Activated CD4-positive, alpha-beta memory T cell treated with anti-CD3 and anti-CD28 coated beads for 36 hours (primary cell): ENCODE data around the gene RAB25. TPM values are rescaled to one million over a fixed set of nuclear protein-coding genes. Genes with fewer than 3 reads are reported as not detected.
A peak's percentile ranks its signal among the peaks of the same experiment; 100 is the strongest.

Source experiments
- CTCF ChIA-PET: fragments of 350-600 bp; sonication (Branson Sonifier 250); formaldehyde crosslinking; loops from one replicate; lab custom pipeline; 2021; ENCODE audit warnings: antibody characterized with exemption, inconsistent platforms; lab: Charles Lee
- POLR2A ChIA-PET: fragments of 350-600 bp; sonication (Branson Sonifier 250); formaldehyde crosslinking; loops from one replicate; lab custom pipeline; 2021; ENCODE audit warnings: antibody characterized with exemption; lab: Charles Lee
- DNase-seq: peaks from one replicate; pipeline ENCODE4 v3.0.0-alpha.2; 2020
- H3K27ac Mint-ChIP-seq: one replicate; pipeline ENCODE4 v1.8.0; 2021; ENCODE audit warnings: mixed read lengths
- H3K27me3 Mint-ChIP-seq: one replicate; pipeline ENCODE4 v1.8.0; 2021; ENCODE audit warnings: mixed read lengths
- H3K36me3 Mint-ChIP-seq: one replicate; pipeline ENCODE4 v1.8.0; 2021; ENCODE audit warnings: mixed read lengths
- H3K4me1 Mint-ChIP-seq: one replicate; pipeline ENCODE4 v1.8.0; 2021; ENCODE audit warnings: low read depth, mixed read lengths
- H3K4me3 Mint-ChIP-seq: one replicate; pipeline ENCODE4 v1.8.0; 2021; ENCODE audit warnings: mild to moderate bottlenecking, mixed read lengths
- H3K9me3 Mint-ChIP-seq: one replicate; pipeline ENCODE4 v1.8.0; 2021; ENCODE audit warnings: mixed read lengths
- intact Hi-C: fragments of 100-400 bp; cut with micrococcal nuclease; formaldehyde crosslinking; loops from one replicate; pipeline ENCODE4 v1.15.1; 2023
- total RNA-seq, 2 experiments: library from RNA; stranded (reverse); gene quantifications; one replicate each; pipeline ENCODE4 v1.2.3, GENCODE V29; 2021

Gene RAB25
- under 1 TPM; 0.52 to 0.56 TPM for total RNA-seq

DNA sequence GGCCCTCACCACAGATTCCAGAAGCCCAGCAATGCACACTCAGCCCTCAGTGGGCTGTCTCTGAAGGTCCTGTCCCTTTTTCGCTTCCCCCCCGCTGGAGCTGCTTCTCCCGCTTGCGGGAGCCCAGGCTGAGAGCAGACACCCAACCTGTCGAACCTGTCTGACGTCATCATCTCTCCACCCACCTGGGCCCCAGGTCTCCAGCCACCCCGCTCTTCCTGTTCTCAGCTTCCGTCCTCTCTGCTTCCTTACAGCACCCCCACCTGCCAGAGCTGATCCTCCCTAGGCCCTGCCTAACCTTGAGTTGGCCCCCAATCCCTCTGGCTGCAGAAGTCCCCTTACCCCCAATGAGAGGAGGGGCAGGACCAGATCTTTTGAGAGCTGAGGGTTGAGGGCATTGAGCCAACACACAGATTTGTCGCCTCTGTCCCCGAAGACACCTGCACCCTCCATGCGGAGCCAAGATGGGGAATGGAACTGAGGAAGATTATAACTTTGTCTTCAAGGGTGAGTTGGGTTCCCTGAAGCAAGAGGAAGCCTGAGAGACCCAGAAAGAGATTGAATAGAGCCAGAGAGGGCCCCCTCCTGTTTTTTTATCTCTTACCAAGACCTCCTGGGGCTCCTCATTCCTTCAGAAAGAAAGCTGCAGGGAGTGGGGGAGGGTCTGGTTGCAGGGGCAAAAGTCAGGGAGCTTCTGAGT, at the start of gene RAB25:
Gene RAB25 (plus strand): TSS at position 224 of the 700 bp plus-strand sequence. CDS start 241 bp downstream, at position 465.
- Mint-ChIP-seq H3K27ac (no peak within 1 kb of the TSS), H3K4me3 (no peak within 1 kb of the TSS), H3K27me3 (no peaks in the 10 kb centered on the region), H3K4me1 (peaks cover 20% of the 10 kb centered on the region), H3K9me3 (no peaks in the 10 kb centered on the region), H3K36me3 (peaks cover 3% of the 10 kb centered on the region)
- intact Hi-C loops: no loop called here
- no peak for DNase-seq
- POLR2A ChIA-PET: no interaction called here
- CTCF ChIA-PET: interaction anchor here (0.8 kb wide), 1 partner anchor 94 kb away, joined by 3 read pairs; no protein-coding TSS in a partner anchor

DNA sequence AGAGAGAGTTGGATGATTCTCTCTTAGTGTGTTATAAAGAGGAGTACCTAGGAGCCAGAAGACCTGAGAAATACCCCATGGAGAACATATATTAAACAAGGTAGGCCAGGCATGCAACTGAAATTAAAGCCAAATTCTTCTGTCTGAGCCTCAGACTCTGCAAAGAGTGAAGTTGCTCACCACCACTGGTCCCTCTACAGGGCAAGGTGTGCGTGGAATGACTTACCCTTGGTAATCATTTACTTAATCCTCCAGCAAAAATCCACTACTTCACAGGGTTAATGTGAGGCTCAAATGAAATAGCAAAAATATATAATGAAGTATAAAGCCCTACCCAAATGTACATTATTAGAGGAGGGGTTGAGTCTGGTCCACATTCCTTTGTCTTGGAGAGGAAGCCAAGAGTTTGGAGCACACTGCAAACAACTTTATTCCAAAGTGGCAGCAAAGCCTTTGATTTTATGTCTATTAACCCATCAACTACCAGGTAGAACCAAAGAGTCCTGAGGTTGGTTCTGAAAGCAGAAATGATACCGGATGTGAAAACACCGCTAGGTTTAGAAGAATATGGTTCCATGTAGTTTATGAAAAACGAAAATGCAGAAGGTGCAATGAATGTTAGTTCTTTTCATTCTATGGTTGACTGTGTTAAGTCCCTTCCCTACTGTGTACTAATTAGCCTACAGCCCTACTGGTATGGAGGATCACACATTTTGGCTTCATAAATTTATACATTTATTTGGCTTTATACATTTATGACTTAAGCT, 48.7 kb upstream of the RAB25 start:
- Mint-ChIP-seq H3K9me3 (no peaks in the 10 kb centered on the region), H3K36me3 (peaks cover 46% of the 10 kb centered on the region), H3K4me3 (no peak overlapping the region), H3K4me1 (peaks cover 4% of the 10 kb centered on the region), H3K27me3 (no peaks in the 10 kb centered on the region), H3K27ac (peak overlapping the region; percentile 53)
- DNase-seq: no peak
- CTCF ChIA-PET: no interaction called here
- intact Hi-C loops: no loop called here
- POLR2A ChIA-PET: no interaction called here

DNA sequence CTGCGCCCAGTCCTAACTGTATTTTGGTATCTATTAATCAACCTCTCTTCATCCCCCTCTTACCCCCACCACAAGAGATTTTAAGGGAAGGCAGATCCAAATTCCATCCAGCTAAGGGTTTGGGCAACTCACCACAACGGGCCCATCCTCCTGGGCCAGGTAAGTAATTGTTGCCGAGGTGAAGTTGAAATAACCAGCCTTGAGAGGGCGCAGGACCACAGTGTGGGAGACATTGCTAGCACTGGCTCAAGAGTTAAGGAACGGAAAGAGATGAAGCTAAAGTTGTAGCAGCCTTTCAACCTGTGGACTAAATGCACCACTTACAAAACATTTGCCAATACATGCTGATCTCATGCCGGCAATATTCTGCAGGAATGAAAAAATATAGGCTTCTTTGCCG, 46.1 kb upstream of the RAB25 start:
- Mint-ChIP-seq H3K27ac (peak overlapping the region; percentile 31), H3K36me3 (peaks cover 49% of the 10 kb centered on the region), H3K27me3 (no peaks in the 10 kb centered on the region), H3K9me3 (no peaks in the 10 kb centered on the region), H3K4me3 (no peak overlapping the region), H3K4me1 (peaks cover 15% of the 10 kb centered on the region)
- ChIA-PET POLR2A (interaction anchor here (1.4 kb wide), 1 partner anchor 9 kb away, joined by 3 read pairs; no protein-coding TSS in a partner anchor), CTCF (no interaction called here)
- no peak for DNase-seq
- intact Hi-C loops: no loop called here

- POLR2A ChIA-PET: interaction anchor here (1.7 to 1.9 kb wide), 2 partner anchors 11 to 43 kb away, joined by 5 to 6 read pairs; no protein-coding TSS in a partner anchor
- Mint-ChIP-seq H3K36me3 (peaks cover 25% of the 10 kb centered on the region), H3K9me3 (no peaks in the 10 kb centered on the region), H3K4me1 (peaks cover 21% of the 10 kb centered on the region), H3K27me3 (no peaks in the 10 kb centered on the region), H3K4me3 (peak overlapping the region; percentile 98), H3K27ac (peak overlapping the region; percentile 91)
- intact Hi-C loops: loop anchor here (1.0 to 2.0 kb wide), 2 partner anchors 34 to 73 kb away; partner anchors contain the start of gene LAMTOR2
- CTCF ChIA-PET: interaction anchor here (0.6 to 2.1 kb wide), 4 partner anchors 12 to 46 kb away, joined by 5 to 11 read pairs (median 9); partner anchors contain the start of genes LAMTOR2 and UBQLN4
- DNase-seq: no peak
These were observed 41.0 kb upstream of the RAB25 start for GRCh38 chr1:156019946-156020292.

- H3K9me3 Mint-ChIP-seq: no peaks in the 10 kb centered on the region
- peaks cover 25% of the 10 kb centered on the region for H3K36me3 Mint-ChIP-seq
- peak within 1 kb of the TSS; percentile 91 for H3K27ac Mint-ChIP-seq
- intact Hi-C loops: loop anchor here (1.0 to 2.0 kb wide), 2 partner anchors 34 to 74 kb away; partner anchors contain the start of gene LAMTOR2
- DNase-seq: peak; percentile 92
- peaks cover 21% of the 10 kb centered on the region for H3K4me1 Mint-ChIP-seq
- H3K4me3 Mint-ChIP-seq: peak within 1 kb of the TSS; percentile 98
- ChIA-PET CTCF (interaction anchor here (0.6 to 2.1 kb wide), 7 partner anchors 12 to 320 kb away, joined by 3 to 11 read pairs (median 5); partner anchors contain the start of genes LAMTOR2 and UBQLN4), POLR2A (interaction anchor here (1.7 to 1.9 kb wide), 2 partner anchors 12 to 44 kb away, joined by 5 to 6 read pairs; no protein-coding TSS in a partner anchor)
- no peaks in the 10 kb centered on the region for H3K27me3 Mint-ChIP-seq
These were observed 40.5 kb upstream of the RAB25 start, which contains the start of gene SSR2 for GRCh38 chr1:156020293-156021092. SSR2 (minus strand) TSS chr1:156020951; CDS start chr1:156020167, 784 bp downstream.

GRCh38 chr1:156021093-156021428, 39.9 kb upstream of the RAB25 start:
- peaks cover 25% of the 10 kb centered on the region for H3K36me3 Mint-ChIP-seq
- DNase-seq: no peak
- ChIA-PET CTCF (interaction anchor here (0.7 to 2.1 kb wide), 7 partner anchors 15 to 364 kb away, joined by 3 to 11 read pairs (median 3); partner anchors contain the start of genes LAMTOR2 and UBQLN4), POLR2A (interaction anchor here (1.7 to 1.9 kb wide), 2 partner anchors 13 to 45 kb away, joined by 5 to 6 read pairs; no protein-coding TSS in a partner anchor)
- peak overlapping the region; percentile 98 for H3K4me3 Mint-ChIP-seq
- H3K9me3 Mint-ChIP-seq: no peaks in the 10 kb centered on the region
- intact Hi-C loops: loop anchor here (2.0 kb wide), 1 partner anchor 74 kb away; no protein-coding TSS in a partner anchor
- H3K27me3 Mint-ChIP-seq: no peaks in the 10 kb centered on the region
- peaks cover 25% of the 10 kb centered on the region for H3K4me1 Mint-ChIP-seq
- peak overlapping the region; percentile 91 for H3K27ac Mint-ChIP-seq

DNA sequence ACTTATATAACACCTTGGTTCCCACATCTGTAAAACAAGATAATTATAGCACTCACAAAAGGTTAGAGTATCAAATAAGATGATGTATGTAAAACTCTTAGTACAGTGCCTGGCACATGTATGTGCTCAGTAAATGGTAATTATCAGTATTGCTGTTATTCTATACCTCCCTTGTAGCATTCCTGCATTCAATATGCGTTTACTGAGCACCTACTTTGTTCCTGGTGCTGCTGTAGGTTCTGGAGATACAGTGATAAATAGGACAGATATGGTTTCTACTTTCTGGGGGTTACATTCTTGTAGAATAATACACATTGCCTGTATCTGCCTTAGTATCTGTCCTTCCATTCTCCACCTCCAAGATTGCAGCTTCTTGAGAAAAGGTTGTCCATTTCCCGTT, 39.0 kb upstream of the RAB25 start:
- intact Hi-C loops: loop anchor here (2.0 kb wide), 1 partner anchor 75 kb away; no protein-coding TSS in a partner anchor

DNA sequence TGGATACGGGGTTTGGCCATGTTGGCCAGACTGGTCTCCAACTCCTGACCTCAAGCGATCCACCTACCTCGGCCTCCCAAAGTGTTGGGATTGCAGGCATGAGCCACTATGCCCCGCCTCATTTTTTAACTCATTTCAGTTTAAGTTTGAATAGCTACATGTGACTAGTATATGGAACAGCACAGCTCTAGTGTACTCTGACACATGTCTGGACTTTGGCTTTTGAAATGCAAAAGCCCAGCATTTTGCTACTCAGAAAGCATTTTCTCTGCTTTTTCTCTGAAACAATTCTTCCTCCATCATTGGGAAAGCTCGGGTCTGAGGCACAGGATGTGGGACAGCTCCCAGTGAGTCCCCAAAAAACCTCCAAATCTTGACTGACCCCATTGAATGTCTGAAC, 36.2 kb upstream of the RAB25 start:
- no peak for DNase-seq
- Mint-ChIP-seq H3K4me1 (peaks cover 14% of the 10 kb centered on the region), H3K36me3 (peaks cover 6% of the 10 kb centered on the region), H3K4me3 (no peak overlapping the region), H3K27me3 (no peaks in the 10 kb centered on the region), H3K27ac (no peak overlapping the region), H3K9me3 (no peaks in the 10 kb centered on the region)
- intact Hi-C loops: no loop called here
- ChIA-PET POLR2A (no interaction called here), CTCF (interaction anchor here (1.2 to 1.7 kb wide), 3 partner anchors 21 to 42 kb away, joined by 5 to 7 read pairs (median 6); no protein-coding TSS in a partner anchor)

More for the DNA sequence above, 39.0 kb upstream of the RAB25 start:
- no peak overlapping the region for H3K27ac Mint-ChIP-seq
- H3K9me3 Mint-ChIP-seq: no peaks in the 10 kb centered on the region
- ChIA-PET CTCF (interaction anchor here (0.8 kb wide), 1 partner anchor 30 kb away, joined by 3 read pairs; no protein-coding TSS in a partner anchor), POLR2A (interaction anchor here (1.9 kb wide), 1 partner anchor 45 kb away, joined by 5 read pairs; no protein-coding TSS in a partner anchor)
- peaks cover 25% of the 10 kb centered on the region for H3K4me1 Mint-ChIP-seq
- no peak overlapping the region for H3K4me3 Mint-ChIP-seq
- no peak for DNase-seq
- no peaks in the 10 kb centered on the region for H3K27me3 Mint-ChIP-seq
- peaks cover 21% of the 10 kb centered on the region for H3K36me3 Mint-ChIP-seq

DNA sequence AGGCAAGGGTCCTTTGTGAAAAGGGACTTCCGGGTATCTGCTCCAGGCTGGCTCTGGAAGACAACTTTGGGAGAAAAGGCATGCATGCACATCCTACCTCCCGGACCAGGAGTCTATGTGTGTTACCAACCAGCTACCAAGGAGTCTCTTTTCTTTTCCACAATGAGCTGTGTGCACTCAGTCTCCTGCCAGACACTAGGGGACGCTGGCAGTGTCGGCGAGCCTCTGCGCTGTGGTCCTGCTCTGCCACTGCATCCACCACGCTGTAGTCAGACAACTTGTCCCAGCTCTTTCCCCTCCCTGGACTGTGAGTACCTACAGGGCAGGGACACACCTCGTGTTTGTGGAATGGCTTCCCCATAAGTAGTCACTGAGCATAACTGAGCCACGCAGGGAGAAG, 35.1 kb upstream of the RAB25 start:
- ChIA-PET POLR2A (no interaction called here), CTCF (interaction anchor here (0.6 to 1.7 kb wide), 5 partner anchors 16 to 40 kb away, joined by 3 to 21 read pairs (median 5); no protein-coding TSS in a partner anchor)
- no peak overlapping the region for H3K4me3 Mint-ChIP-seq
- H3K36me3 Mint-ChIP-seq: no peaks in the 10 kb centered on the region
- H3K9me3 Mint-ChIP-seq: no peaks in the 10 kb centered on the region
- no peak overlapping the region for H3K27ac Mint-ChIP-seq
- DNase-seq: peak; percentile 59
- intact Hi-C loops: loop anchor here (2.0 kb wide), 1 partner anchor 41 kb away; no protein-coding TSS in a partner anchor
- peaks cover 6% of the 10 kb centered on the region for H3K4me1 Mint-ChIP-seq
- H3K27me3 Mint-ChIP-seq: no peaks in the 10 kb centered on the region

DNA sequence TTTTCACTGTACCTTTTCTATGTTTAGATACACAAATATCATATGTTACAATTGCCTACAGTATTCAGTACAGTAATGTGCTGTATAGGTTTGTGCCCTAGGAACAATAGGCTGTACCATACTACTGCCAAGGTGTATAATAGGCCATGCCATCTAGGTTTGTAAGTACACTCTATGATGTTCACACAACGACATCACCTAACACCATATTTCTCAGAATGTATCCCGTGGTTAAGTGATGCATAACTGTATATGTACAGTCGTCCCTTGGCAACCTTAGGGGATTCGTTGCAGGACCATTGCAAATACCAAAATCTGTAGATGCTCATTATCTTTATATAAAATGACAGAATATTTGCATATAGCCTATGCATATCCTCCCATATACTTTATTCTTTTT, 34.4 kb upstream of the RAB25 start:
- Mint-ChIP-seq H3K27ac (no peak overlapping the region), H3K4me1 (peaks cover 6% of the 10 kb centered on the region), H3K36me3 (no peaks in the 10 kb centered on the region), H3K27me3 (no peaks in the 10 kb centered on the region), H3K9me3 (no peaks in the 10 kb centered on the region), H3K4me3 (no peak overlapping the region)
- no peak for DNase-seq
- intact Hi-C loops: loop anchor here (2.0 kb wide), 1 partner anchor 40 kb away; no protein-coding TSS in a partner anchor
- CTCF ChIA-PET: interaction anchor here (0.6 to 1.7 kb wide), 3 partner anchors 25 to 39 kb away, joined by 3 to 21 read pairs (median 6); no protein-coding TSS in a partner anchor
- POLR2A ChIA-PET: no interaction called here

DNA sequence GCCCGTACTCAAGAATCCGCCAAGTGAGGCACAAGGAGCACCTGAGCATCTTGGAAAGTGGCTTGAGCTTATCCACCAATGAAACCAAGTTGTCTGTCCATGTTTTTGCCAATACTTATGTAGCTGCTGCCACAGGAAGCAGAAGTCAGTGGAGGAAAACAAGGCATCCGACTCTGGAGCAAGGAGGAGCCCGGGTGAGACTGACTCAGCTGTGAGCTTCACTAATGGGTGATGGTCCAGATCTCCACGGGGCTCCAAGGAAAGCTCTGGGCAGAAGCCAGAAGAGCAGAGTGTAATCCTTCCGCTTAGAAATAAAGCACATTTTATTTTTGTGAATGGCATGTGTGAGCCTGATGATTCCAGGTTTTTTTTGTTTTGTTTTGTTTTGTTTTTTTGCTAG, 27.9 kb upstream of the RAB25 start:
- Mint-ChIP-seq H3K36me3 (peaks cover 3% of the 10 kb centered on the region), H3K27ac (no peak overlapping the region), H3K9me3 (no peaks in the 10 kb centered on the region), H3K4me1 (no peaks in the 10 kb centered on the region), H3K4me3 (no peak overlapping the region), H3K27me3 (no peaks in the 10 kb centered on the region)
- ChIA-PET POLR2A (interaction anchor here (0.7 kb wide), 1 partner anchor 114 kb away, joined by 3 read pairs; no protein-coding TSS in a partner anchor), CTCF (no interaction called here)
- no peak for DNase-seq
- intact Hi-C loops: no loop called here
